GM21528 (cell line): ENCODE measurements around the gene MYL9.
A peak's percentile ranks its signal among the peaks of the same experiment; 100 is the strongest.
"Not testable (repeated sequence)": the region's sequence is repeated elsewhere in the genome, so short reads cannot be mapped to it uniquely, and the experiment has no call there.

Source experiments
- ATAC-seq: cut with Tn5 transposase; IDR thresholded peaks from one replicate; pipeline ENCODE4 v1.9.1; 2021; ENCODE audit warnings: mild to moderate bottlenecking, moderate library complexity; ENCODE audit not compliant: unreplicated experiment, low FRiP score

MYL9 gene

DNA sequence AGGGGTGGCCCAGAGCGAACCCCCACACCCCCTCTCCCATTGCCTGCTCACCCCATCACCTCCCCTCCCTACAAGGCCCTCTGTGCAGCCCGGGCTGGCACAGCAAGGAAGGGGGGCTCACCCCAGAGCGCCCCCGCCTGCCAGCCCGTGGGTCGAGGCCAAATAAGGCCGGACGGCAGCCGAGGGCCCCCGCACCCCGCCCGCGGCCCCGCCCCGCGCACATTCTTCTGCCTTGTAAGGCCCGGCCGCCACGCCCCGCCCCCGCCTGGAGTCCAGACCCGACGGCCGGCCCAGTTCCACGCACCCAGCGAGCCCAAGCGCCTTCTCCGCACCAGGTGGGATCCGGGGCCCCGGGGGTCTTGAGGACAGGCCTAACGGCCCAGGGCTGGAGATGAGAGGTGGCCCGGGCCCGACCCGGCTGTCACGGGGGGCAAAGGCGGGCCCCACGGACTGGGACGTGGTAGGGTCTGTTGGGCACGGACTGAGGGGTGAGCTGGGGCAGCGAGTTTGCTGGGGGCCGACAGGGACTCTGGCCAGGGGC lies at the start of gene MYL9:
Gene MYL9 (plus strand): TSS at position 293 of the 541 bp plus-strand sequence. CDS start 3,366 bp downstream, outside the sequence.
- ATAC-seq = no peak

- ATAC-seq = peak; percentile 55
Observed at GRCh38 chr20:36491901-36492617, 49.3 kb upstream of the MYL9 start.

DNA sequence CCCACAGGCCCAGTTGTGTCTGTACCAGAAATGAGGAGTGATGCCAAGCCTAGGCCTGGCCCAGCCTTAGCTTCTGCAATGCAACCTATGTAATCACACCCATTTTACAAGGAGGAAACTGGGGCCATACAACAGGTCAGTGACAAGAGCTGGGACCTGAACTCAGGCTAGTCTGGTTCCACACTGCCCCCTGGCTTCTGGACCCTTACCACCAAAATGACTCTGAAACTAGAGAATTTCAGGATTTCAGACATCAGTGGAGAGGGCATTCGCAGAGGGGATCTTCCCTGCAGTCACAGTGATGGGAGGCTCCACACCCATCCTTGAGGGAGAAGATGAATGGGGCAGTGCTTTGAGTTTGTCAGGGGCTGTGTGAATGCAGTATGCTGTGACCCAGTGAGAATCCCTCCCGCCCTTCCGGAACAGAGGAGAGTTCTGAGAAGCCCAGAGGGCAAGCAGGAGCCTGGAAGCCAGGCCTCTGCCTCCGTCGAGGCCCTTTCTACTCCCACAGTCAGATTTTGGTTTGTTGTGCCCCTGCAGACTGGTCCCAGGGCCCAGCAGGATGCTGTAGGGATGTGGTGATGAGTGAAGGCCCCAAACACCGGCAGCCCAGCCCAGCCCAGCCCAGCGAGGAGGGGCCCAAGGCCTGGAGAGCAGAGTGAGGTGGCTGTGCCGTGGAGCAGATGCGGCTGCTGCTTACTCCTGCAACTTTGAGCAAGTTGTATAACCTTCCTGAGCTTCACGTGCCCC lies 48.1 kb upstream of the MYL9 start:
- ATAC-seq = no peak

DNA sequence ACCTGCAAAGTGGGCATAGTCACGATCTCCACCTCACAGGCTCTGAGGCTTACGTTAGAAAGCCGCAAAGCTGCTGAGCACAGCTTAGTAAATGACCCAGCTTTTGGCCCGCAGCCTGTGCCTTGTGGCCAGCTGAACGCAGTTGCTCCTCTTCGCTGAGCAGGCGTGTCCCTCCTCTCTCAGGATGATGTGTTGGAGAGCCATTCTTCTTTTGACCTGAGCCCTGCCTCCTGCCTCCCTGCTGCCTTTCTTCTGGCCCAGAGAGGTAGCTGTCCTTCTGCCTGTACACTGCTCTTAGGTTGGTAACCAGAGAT lies 47.6 kb upstream of the MYL9 start:
- no peak for ATAC-seq

DNA sequence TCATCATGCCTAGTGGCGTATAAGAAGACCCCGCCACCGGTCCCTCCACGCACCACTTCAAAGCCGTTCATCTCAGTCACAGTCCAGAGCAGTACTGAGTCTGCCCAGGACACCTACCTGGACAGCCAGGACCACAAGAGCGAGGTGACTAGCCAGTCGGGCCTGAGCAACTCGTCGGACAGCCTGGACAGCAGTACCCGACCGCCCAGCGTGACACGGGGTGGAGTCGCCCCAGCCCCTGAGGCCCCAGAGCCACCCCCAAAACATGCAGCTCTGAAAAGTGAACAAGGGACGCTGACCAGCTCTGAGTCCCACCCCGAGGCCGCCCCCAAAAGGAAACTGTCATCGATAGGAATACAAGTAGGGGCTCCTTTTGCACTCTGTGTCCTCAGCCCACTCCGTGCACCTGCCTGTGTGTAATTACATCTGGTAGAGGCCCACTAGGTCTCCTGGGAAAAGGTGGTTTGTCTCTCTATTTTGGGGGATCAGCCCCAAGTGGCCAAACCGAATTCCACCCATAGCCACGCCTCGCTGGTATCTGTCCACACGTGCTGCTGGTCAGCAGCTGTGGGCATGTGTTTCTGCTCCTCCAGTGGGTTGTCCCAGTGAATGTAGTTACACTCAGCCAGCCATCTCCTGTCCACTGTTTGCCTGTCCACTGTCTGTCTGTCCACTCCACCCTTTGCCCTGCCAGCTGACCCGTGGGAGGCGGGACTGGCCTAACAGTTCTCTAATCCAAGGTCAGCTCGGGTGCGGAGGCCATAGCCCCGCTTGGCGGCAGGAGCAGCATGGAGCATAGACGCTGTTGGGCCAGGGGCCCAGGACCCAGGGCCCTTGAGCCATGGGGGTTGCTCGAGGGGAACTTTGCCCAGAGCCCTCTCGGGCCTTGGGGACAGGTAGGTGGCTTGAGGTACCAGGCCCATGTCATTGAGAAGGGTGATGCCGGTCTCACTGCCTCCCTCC lies 44.3 kb upstream of the MYL9 start:
- ATAC-seq = no peak

GRCh38 chr20:36497856-36498255 lies 43.5 kb upstream of the MYL9 start:
- ATAC-seq = no peak

- no peak for ATAC-seq
Observed at GRCh38 chr20:36498386-36499179, 42.7 kb upstream of the MYL9 start.

DNA sequence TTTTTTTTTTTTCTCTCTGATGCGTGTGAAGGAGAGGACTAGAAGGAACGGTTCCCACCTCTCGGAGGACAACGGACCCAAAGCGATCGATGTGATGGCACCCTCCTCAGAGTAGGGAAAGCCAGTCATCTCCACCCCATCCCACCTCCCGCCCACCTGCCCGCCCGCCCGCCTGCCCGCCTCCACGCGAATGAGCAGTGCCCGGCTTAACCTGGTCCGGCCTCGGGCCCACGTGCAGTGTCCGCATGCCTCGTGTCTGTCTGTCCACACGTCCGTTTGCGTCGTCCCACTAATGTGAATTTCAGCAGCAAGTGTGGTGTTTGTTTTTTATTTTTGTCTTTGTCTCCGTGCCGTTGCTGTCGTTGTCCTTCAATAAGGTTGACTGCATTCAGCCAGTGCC lies 42.1 kb upstream of the MYL9 start:
- no peak for ATAC-seq

- ATAC-seq = no peak
Observed at GRCh38 chr20:36499723-36500501, 41.4 kb upstream of the MYL9 start.

- ATAC-seq = no peak
Observed at GRCh38 chr20:36501367-36502006, 39.8 kb upstream of the MYL9 start.

DNA sequence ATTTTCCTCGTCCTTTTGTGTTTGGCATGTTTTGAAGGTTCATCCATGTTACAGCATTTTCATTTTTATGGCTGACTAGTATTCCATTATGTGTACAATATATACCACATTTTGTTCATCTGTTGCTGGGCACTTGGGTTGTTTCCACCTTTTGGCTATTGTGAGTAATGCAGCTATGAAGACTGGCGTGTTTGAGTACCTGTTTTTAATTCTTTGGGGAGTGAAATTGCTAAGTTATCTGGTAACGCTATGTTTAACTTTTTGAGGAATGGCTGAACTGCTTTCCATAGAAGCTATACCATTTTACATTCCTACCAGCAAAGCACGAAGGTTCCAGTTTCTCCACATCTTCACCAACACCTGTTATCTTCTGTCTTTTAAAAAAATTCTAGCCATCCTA lies 37.0 kb upstream of the MYL9 start:
- ATAC-seq = no peak

DNA sequence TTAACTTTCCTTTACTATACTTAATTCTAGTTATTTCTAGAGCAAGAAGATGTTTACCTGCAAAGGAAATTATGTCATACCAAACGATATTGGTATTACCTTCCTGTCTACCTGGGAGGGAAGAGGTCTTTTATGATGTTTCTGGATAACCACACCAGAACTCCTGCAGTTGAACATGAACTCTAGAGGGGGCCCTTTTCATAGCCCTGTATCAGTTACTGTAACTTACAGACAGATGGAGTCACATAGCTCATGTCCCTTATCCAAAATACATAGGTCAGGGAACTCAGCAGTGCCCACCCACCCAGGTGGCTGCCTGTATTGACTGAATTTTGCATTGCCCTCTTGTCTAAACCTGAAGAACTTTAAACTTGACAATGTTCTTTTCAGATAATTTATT lies 35.1 kb upstream of the MYL9 start:
- ATAC-seq = no peak

- ATAC-seq = no peak
Observed at GRCh38 chr20:36507746-36508145, 33.6 kb upstream of the MYL9 start.

- ATAC-seq = no peak
Observed at GRCh38 chr20:36519012-36519719, 22.2 kb upstream of the MYL9 start.

- no peak for ATAC-seq
Observed at GRCh38 chr20:36519944-36520343, 21.4 kb upstream of the MYL9 start.

DNA sequence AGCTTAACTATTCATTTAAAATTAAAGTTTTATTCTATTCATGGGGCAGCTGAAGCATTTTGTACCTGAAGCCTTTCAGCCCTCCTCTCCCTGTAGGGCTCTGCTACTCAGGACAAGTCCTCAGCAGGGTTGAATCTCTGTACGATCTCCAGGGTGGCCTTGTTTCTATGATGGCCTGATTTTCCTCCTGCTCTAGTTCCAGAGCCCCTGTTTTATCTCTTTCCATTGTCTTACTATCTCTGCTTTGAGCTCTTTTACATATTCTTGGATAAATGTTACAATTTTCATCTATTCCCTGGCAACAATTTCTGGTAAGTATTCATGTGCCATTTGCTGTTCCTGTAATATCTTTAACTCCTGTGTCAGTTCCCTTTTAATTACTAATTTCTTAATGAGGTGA lies 19.8 kb upstream of the MYL9 start:
- no peak for ATAC-seq

DNA sequence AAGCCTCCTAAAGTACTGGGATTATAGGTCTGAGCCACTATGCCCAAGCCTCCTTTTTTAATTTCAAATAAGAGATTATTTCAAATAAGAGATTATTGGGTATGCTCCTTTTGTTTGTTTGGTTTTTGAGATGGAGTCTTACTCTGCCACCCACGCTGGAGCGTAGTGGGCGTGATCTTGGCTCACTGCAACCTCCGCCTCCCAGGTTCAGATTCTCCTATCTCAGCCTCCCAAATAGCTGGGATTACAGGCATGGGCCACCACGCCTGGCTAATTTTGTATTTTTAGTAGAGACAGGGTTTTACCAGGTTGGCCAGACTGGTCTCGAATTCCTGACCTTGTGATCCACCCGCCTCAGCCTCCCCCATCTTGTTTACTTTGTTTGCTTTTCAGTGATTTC lies 18.9 kb upstream of the MYL9 start:
- not testable (repeated sequence) for ATAC-seq

DNA sequence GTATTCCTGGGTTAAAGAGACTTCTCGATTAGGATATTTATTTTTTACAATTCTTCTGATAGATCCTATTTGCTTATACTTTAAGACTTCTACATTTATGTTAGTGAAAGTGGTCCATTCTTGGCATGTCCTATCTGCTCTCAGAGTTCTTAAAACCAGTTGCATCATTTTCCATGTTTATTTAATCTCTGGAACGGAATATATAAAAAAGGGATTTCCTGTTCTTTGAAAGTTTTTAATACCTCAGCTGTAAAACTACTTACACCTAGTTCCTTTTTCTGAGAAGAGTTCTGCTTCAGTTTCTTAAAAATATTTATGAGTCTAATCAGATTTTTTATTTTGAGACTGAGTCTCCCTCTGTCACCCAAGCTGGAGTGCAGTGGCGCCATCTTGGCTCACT lies 18.0 kb upstream of the MYL9 start:
- no peak for ATAC-seq
